GM23338 (cell line): ENCODE data around the gene CDC25C.
A peak's percentile ranks its signal among the peaks of the same experiment; 100 is the strongest.

Experiments used
- CREB1 ChIP-seq: fragments of 250-450 bp; sonication (Bioruptor Pico); IDR thresholded peaks from 2 replicates; pipeline ENCODE4 v1.5.0; 2020; ENCODE audit warnings: low read depth, mild to moderate bottlenecking, moderate library complexity
- EZH2 ChIP-seq: fragments of 200-600 bp; sonication (generic); IDR thresholded peaks from one replicate; pipeline ENCODE4 v1.8.0; 2017; ENCODE audit warnings: antibody characterized with exemption, mild to moderate bottlenecking, low read depth; ENCODE audit not compliant: unreplicated experiment
- JUNB ChIP-seq: IDR thresholded peaks from one replicate; pipeline ENCODE4 v1.6.1; 2016; ENCODE audit warnings: antibody characterized with exemption; ENCODE audit not compliant: unreplicated experiment
- NANOG ChIP-seq: IDR thresholded peaks from 2 replicates; pipeline ENCODE4 v1.6.1; 2016; ENCODE audit warnings: antibody characterized with exemption, borderline replicate concordance
- POLR2AphosphoS5 ChIP-seq: IDR thresholded peaks from 2 replicates; pipeline ENCODE4 v1.6.1; 2016; ENCODE audit warnings: antibody characterized with exemption, low read depth
- STAT1 ChIP-seq: IDR thresholded peaks from one replicate; pipeline ENCODE4 v1.6.1; 2016; ENCODE audit warnings: antibody characterized with exemption; ENCODE audit not compliant: unreplicated experiment
- TF ChIP-seq, protein P1 (sequence below), 2 experiments: fragments of 200-600 bp in 1 of 2; sonication (generic) in 1 of 2; conservative IDR thresholded peaks; 2 replicates each; pipeline versions ENCODE4 v1.5.1 to v1.6.1; 2016 to 2017; ENCODE audit warnings: antibody characterized with exemption in 2 of 2, low read depth in 2 of 2, mild to moderate bottlenecking in 2 of 2, moderate library complexity in 1 of 2
- TF ChIP-seq, protein P2 (sequence below): IDR thresholded peaks from 2 replicates; pipeline ENCODE4 v1.6.1; 2016; ENCODE audit warnings: antibody characterized with exemption

DNA sequence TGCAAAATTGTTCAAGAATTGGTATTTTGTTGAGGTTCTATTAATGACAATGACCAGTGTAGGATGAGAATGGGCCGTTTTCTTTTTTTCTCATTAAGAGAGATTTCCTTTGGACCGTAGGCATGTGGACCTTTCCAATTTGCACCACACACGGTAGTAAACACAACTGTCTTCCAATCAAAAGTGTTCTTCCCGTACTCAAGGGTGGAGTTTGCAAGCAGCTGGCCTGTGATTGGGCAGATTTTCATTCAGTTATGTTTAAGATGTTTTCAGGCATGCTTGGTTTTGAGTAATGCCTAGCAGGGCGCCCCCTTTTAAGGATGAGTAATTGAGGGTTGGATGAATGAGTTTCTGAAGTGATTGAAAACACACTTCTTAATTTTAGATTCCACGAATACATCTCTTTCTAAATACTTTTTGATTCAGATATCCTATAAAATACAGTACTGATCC, 23.3 kb upstream of the CDC25C start:
- TF ChIP-seq EZH2, result no peak
- no peak for TF ChIP-seq POLR2AphosphoS5
- TF ChIP-seq JUNB, result no peak
- TF ChIP-seq, protein P1, sequence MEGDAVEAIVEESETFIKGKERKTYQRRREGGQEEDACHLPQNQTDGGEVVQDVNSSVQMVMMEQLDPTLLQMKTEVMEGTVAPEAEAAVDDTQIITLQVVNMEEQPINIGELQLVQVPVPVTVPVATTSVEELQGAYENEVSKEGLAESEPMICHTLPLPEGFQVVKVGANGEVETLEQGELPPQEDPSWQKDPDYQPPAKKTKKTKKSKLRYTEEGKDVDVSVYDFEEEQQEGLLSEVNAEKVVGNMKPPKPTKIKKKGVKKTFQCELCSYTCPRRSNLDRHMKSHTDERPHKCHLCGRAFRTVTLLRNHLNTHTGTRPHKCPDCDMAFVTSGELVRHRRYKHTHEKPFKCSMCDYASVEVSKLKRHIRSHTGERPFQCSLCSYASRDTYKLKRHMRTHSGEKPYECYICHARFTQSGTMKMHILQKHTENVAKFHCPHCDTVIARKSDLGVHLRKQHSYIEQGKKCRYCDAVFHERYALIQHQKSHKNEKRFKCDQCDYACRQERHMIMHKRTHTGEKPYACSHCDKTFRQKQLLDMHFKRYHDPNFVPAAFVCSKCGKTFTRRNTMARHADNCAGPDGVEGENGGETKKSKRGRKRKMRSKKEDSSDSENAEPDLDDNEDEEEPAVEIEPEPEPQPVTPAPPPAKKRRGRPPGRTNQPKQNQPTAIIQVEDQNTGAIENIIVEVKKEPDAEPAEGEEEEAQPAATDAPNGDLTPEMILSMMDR (conservative IDR thresholded peaks at IDR 0.05; ENCODE audit: low read depth in 2 of 2), result 0 out of 4 replicates have a peak, but pooled peaks of 1 of the 2 experiments have one; percentile 24
- TF ChIP-seq STAT1, result no peak
- TF ChIP-seq CREB1 (CRISPR knock-in tag), result peak; percentile 67
- TF ChIP-seq NANOG, result no peak
- TF ChIP-seq, protein P2, sequence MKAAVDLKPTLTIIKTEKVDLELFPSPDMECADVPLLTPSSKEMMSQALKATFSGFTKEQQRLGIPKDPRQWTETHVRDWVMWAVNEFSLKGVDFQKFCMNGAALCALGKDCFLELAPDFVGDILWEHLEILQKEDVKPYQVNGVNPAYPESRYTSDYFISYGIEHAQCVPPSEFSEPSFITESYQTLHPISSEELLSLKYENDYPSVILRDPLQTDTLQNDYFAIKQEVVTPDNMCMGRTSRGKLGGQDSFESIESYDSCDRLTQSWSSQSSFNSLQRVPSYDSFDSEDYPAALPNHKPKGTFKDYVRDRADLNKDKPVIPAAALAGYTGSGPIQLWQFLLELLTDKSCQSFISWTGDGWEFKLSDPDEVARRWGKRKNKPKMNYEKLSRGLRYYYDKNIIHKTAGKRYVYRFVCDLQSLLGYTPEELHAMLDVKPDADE, result no peak
